Neural progenitor cell (in vitro differentiated cells): ENCODE measurements around the gene KCMF1. TPM values are rescaled to one million over a fixed set of nuclear protein-coding genes. Genes with fewer than 3 reads are reported as not detected.

Source experiments
- DNase-seq: peaks from one replicate; pipeline ENCODE4 v3.0.0-alpha.2; 2016; ENCODE audit warnings: low spot score
- H2AFZ ChIP-seq: fragments of 200-600 bp; sonication (generic); replicated peaks from 2 replicates; pipeline ENCODE4 v1.6.1; 2016; ENCODE audit warnings: antibody characterized with exemption
- H3F3A ChIP-seq: fragments of 200-600 bp; sonication (generic); 2 replicates; pipeline ENCODE4 v1.6.1; 2016; ENCODE audit warnings: antibody characterized with exemption, low read depth
- H3K27ac ChIP-seq: fragments of 200-600 bp; sonication (generic); 2 replicates; pipeline ENCODE4 v1.5.1; 2016; ENCODE audit warnings: mild to moderate bottlenecking
- H3K27me3 ChIP-seq: fragments of 200-600 bp; sonication (generic); 2 replicates; pipeline ENCODE4 v1.6.1; 2016; ENCODE audit warnings: mild to moderate bottlenecking, moderate library complexity
- H3K36me3 ChIP-seq: fragments of 200-600 bp; sonication (generic); 2 replicates; pipeline ENCODE4 v1.5.1; 2016
- H3K4me1 ChIP-seq: fragments of 200-600 bp; sonication (generic); 2 replicates; pipeline ENCODE4 v1.6.1; 2016; ENCODE audit warnings: mixed run types
- H3K4me2 ChIP-seq: fragments of 200-600 bp; sonication (generic); 2 replicates; pipeline ENCODE4 v1.6.1; 2016
- H3K4me3 ChIP-seq: fragments of 200-600 bp; sonication (generic); 2 replicates; pipeline ENCODE4 v1.5.1; 2016
- H3K79me2 ChIP-seq: fragments of 200-600 bp; sonication (generic); 2 replicates; pipeline ENCODE4 v1.6.1; 2016; ENCODE audit warnings: low read depth
- H3K9ac ChIP-seq: fragments of 200-600 bp; sonication (generic); 2 replicates; pipeline ENCODE4 v1.6.1; 2016
- H3K9me3 ChIP-seq: fragments of 200-600 bp; sonication (generic); 2 replicates; pipeline ENCODE4 v1.5.1; 2016; ENCODE audit warnings: low read depth
- H4K20me1 ChIP-seq: fragments of 200-600 bp; sonication (generic); 2 replicates; pipeline ENCODE4 v1.6.1; 2016; ENCODE audit warnings: low read depth
- H3K27ac Mint-ChIP-seq: 3 replicates; pipeline ENCODE4 v1.8.0; 2021; ENCODE audit warnings: mixed read lengths
- H3K27me3 Mint-ChIP-seq: 2 replicates; pipeline ENCODE4 v1.8.0; 2022; ENCODE audit warnings: low read depth, mild to moderate bottlenecking, inconsistent platforms, moderate library complexity, mixed read lengths; ENCODE audit not compliant: insufficient read depth
- H3K36me3 Mint-ChIP-seq: 3 replicates; pipeline ENCODE4 v1.8.0; 2021; ENCODE audit warnings: mixed read lengths
- H3K4me1 Mint-ChIP-seq: 3 replicates; pipeline ENCODE4 v1.8.0; 2021; ENCODE audit warnings: mixed read lengths
- H3K4me3 Mint-ChIP-seq: 3 replicates; pipeline ENCODE4 v1.8.0; 2021; ENCODE audit warnings: mild to moderate bottlenecking, moderate library complexity, mixed read lengths
- H3K9me3 Mint-ChIP-seq: 3 replicates; pipeline ENCODE4 v1.8.0; 2020; ENCODE audit warnings: mixed read lengths
- CTCF ChIP-seq: fragments of 200-600 bp; sonication (generic); IDR thresholded peaks from 2 replicates; pipeline ENCODE4 v1.5.1; 2017; ENCODE audit warnings: antibody characterized with exemption, mild to moderate bottlenecking
- EZH2 ChIP-seq: fragments of 200-600 bp; sonication (generic); IDR thresholded peaks from 2 replicates; pipeline ENCODE4 v1.6.1; 2017; ENCODE audit warnings: antibody characterized with exemption, mild to moderate bottlenecking, moderate library complexity
- EZH2phosphoT487 ChIP-seq: fragments of 200-600 bp; sonication (generic); IDR thresholded peaks from 2 replicates; pipeline ENCODE4 v1.6.1; 2017; ENCODE audit warnings: antibody characterized with exemption
- total RNA-seq: library from RNA; depleted of rRNA; stranded (reverse); fragments of >200 nt; gene quantifications from 2 replicates; pipeline ENCODE4 v1.2.3, GENCODE V29; 2015; ENCODE audit warnings: low replicate concordance

The KCMF1 gene
- total RNA-seq, 1 donor from 2014 or later: 99.7 TPM

GRCh38 chr2:85077859-85078419 is 107.0 kb downstream of the KCMF1 start:
- H3F3A ChIP-seq: no peaks in the 10 kb centered on the region
- no peaks in the 10 kb centered on the region for H3K36me3 Mint-ChIP-seq
- peak overlapping the region; percentile 17 for H2AFZ ChIP-seq
- H3K4me1 ChIP-seq: no peaks in the 10 kb centered on the region
- H3K9me3 Mint-ChIP-seq: no peaks in the 10 kb centered on the region
- H3K27ac ChIP-seq: no peak overlapping the region
- no peak overlapping the region for H3K4me2 ChIP-seq
- H4K20me1 ChIP-seq: no peaks in the 10 kb centered on the region
- no peak for DNase-seq
- H3K36me3 ChIP-seq: no peaks in the 10 kb centered on the region
- no peak overlapping the region for H3K4me3 ChIP-seq
- no peak overlapping the region for H3K27ac Mint-ChIP-seq
- no peaks in the 10 kb centered on the region for H3K4me1 Mint-ChIP-seq
- no peaks in the 10 kb centered on the region for H3K9me3 ChIP-seq
- no peak overlapping the region for H3K4me3 Mint-ChIP-seq
- TF ChIP-seq CTCF (no peak), EZH2 (no peak), EZH2phosphoT487 (no peak)
- H3K9ac ChIP-seq: no peak overlapping the region
- peaks cover 4% of the 10 kb centered on the region for H3K27me3 Mint-ChIP-seq
- H3K79me2 ChIP-seq: no peaks in the 10 kb centered on the region
- no peaks in the 10 kb centered on the region for H3K27me3 ChIP-seq

- H3K4me1 Mint-ChIP-seq: no peaks in the 10 kb centered on the region
- H3K27ac Mint-ChIP-seq: no peak overlapping the region
- no peaks in the 10 kb centered on the region for H3K9me3 Mint-ChIP-seq
Measured at GRCh38 chr2:85078536-85078935, 107.6 kb downstream of the KCMF1 start.

GRCh38 chr2:85083092-85083491 is 112.1 kb downstream of the KCMF1 start:
- H3K4me2 ChIP-seq: no peak overlapping the region
- Mint-ChIP-seq H3K36me3 (no peaks in the 10 kb centered on the region), H3K27ac (no peak overlapping the region), H3K9me3 (no peaks in the 10 kb centered on the region), H3K4me3 (no peak overlapping the region), H3K27me3 (peaks cover 2% of the 10 kb centered on the region), H3K4me1 (no peaks in the 10 kb centered on the region)
- H3K4me1 ChIP-seq: no peaks in the 10 kb centered on the region
- DNase-seq: no peak
- no peak overlapping the region for H3K9ac ChIP-seq
- no peaks in the 10 kb centered on the region for H3K27me3 ChIP-seq
- no peaks in the 10 kb centered on the region for H4K20me1 ChIP-seq
- H3K9me3 ChIP-seq: no peaks in the 10 kb centered on the region
- H3K4me3 ChIP-seq: no peak overlapping the region
- H3K36me3 ChIP-seq: no peaks in the 10 kb centered on the region
- no peaks in the 10 kb centered on the region for H3F3A ChIP-seq
- H2AFZ ChIP-seq: no peak overlapping the region
- TF ChIP-seq EZH2phosphoT487: no peak
- TF ChIP-seq CTCF: no peak
- no peak for TF ChIP-seq EZH2
- H3K79me2 ChIP-seq: no peaks in the 10 kb centered on the region
- no peak overlapping the region for H3K27ac ChIP-seq

More at GRCh38 chr2:85078536-85078935, 107.6 kb downstream of the KCMF1 start:
- Histone ChIP-seq H4K20me1 (no peaks in the 10 kb centered on the region), H3K9ac (no peak overlapping the region), H3K4me2 (no peak overlapping the region), H3K36me3 (no peaks in the 10 kb centered on the region), H3K27ac (no peak overlapping the region), H3F3A (no peaks in the 10 kb centered on the region), H3K4me3 (no peak overlapping the region), H3K4me1 (no peaks in the 10 kb centered on the region), H2AFZ (peak overlapping the region; percentile 17), H3K79me2 (no peaks in the 10 kb centered on the region), H3K9me3 (no peaks in the 10 kb centered on the region), H3K27me3 (no peaks in the 10 kb centered on the region)
- TF ChIP-seq EZH2 (no peak), CTCF (no peak), EZH2phosphoT487 (no peak)
- no peaks in the 10 kb centered on the region for H3K36me3 Mint-ChIP-seq
- H3K27me3 Mint-ChIP-seq: peaks cover 4% of the 10 kb centered on the region
- no peak for DNase-seq
- H3K4me3 Mint-ChIP-seq: no peak overlapping the region
